Kasumi-1 (cell line): ENCODE measurements around the gene STIM2.

Source experiments
- DNase-seq, 2 experiments: peaks; one replicate each; lab custom pipeline; 2025; lab: John Stamatoyannopoulos, UW

STIM2 gene

DNA sequence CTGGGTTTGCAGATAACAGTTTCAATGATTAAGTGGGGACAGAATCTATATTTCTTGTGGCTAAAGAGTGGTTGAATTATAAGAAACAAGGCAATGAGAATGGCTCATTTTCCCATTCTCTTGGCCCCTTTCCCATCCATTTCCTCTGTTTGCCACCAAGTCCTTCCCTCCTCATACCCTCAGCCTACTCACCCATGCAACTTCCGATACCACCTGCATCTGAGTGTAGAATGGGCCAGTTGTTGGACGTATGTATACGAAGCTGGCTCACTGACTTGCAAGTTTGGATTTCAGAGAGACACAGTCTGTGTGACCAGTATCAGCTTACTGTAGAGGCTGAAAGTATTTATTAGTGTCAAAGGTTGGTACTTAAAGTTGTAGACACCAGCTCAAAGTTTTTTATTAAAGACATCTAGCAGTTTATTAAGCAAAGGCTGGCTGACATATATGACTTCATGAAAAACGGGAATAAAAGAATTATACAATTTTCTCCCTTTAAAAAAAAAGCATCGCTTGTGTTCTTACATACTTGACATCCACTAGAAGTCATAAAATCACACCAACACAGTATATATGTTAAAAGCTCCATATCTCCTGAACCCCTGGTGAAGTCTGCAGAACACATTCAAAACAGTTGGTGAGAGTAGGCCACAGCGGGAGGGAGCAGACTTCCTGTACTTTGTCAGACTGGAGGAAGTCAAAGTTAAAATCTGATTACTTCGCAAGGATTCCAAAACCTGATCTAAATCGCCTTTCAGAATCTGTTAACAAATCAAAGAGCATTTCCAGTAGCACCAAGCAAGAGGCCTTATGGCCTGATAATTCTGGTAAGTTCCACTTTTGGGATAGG lies 22.4 kb upstream of the STIM2 start:
- DNase-seq, result peak; percentile 59 to 70

DNA sequence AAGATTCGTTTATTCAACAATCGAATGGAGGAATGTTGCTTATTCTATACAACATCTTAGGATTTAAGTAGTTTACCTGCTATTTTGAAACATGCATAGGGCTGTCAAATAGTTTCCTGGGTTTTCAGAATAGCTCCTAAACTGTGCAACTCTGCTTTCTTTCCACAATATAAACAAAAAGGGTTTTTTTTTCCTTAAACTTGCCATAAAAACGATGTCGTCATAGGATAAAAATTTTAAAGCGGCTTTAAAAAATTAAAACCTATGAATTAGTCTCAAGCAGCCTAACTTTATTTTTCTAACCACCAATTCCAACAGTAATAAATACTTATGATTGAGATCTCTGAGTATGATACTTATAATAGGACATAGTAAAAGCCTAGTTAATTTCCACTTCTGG lies 21.6 kb upstream of the STIM2 start:
- no peak for DNase-seq

DNA sequence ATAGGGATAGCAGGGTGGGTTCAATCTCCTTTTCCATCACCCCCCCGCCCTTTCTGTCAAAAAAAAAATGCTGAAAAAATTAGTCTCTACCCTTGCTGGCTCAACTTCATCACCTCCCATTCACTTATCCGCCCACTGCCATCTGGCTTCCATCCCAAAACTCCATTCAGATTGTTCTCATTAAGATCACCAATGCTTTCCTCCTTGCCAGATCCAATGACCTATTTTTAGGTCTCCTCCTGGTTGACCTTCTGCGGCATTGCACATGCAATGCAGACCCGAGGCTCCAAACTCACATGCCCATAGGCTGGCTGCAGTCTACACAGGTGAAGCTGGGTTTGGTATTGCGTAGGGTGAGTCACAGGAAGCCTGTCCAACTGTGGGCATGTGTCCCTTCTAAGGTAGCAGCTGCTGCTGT lies 21.1 kb upstream of the STIM2 start:
- DNase-seq, result no peak

DNA sequence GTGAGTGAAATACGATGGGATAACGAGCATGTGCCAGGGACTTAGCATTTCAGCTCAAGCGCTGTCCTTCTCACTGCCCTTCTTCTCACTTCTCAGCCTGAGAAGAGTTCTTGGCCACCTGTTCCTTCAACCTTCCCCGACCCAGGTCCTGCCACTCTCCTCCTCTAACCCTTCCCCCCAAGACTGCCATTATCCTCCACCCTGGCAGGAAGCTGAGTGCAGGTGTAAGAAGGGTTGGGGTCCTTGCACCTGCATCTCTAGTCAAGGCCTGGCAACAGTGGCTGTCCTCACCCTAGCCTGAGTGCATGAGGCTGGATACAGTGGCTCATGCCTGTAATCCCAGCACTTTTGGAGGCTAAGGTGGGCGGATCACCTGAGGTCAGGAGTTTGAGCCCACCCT lies 19.9 kb upstream of the STIM2 start:
- DNase-seq, result no peak

DNA sequence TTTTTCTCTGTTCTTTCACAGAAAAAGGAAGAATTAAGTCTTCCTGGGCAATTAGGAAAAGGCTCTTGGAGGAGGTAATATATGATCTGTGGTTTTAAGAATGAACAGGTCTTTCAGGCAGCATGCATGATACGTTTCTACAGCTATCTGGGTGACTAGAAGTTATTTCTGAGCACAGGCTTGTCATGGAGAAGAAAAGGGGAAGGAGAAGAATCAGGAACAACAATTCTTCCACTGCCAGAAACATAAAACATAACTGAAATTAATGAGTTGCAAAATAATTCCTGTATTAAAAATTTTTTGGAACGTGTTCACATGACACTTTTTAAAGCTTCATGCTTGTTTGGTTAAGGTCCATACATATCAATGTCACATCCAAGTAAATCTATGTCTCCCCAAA lies 17.7 kb upstream of the STIM2 start:
- peak; percentile 38 to 48 for DNase-seq

GRCh38 chr4:26850528-26850927 lies 10.1 kb upstream of the STIM2 start:
- DNase-seq, result no peak

DNA sequence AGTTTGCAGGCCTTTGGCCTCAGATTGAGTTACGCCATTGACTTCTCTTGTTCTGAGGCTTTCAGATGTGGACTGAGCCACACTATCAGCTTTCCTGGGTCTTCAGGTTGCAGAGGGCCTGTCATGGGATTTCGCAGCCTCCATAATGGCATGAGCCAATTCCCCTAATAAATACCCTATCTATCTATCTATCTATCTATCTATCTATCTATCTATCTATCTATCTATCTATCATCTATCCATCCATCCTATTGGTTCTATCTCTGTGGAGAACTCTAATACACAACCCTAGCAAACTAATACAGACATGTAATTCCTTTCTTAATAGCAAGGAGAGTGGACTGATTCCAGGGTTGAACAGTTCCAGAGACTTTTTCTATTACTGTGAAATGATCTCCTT lies 9.5 kb upstream of the STIM2 start:
- DNase-seq, result no peak

GRCh38 chr4:26854701-26855100 lies 5.9 kb upstream of the STIM2 start:
- no peak for DNase-seq

DNA sequence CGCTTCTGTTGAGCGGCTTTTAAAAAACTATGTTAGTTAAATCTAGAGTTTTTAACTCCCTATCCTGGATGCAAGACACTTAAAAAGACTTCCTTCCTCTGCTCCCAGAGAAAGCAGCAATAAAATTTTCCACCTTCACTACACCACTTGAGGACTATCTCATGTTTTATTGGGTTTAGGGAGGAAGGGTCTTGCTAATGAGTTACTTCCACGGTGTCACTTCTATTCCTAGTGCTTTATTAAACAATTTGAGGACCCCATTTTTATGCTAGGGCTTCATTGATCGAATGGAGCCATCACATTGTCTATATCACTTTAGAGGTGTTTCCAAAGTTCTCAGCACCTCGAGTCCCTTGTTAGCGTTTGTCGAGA lies 3.7 kb upstream of the STIM2 start:
- no peak for DNase-seq

DNA sequence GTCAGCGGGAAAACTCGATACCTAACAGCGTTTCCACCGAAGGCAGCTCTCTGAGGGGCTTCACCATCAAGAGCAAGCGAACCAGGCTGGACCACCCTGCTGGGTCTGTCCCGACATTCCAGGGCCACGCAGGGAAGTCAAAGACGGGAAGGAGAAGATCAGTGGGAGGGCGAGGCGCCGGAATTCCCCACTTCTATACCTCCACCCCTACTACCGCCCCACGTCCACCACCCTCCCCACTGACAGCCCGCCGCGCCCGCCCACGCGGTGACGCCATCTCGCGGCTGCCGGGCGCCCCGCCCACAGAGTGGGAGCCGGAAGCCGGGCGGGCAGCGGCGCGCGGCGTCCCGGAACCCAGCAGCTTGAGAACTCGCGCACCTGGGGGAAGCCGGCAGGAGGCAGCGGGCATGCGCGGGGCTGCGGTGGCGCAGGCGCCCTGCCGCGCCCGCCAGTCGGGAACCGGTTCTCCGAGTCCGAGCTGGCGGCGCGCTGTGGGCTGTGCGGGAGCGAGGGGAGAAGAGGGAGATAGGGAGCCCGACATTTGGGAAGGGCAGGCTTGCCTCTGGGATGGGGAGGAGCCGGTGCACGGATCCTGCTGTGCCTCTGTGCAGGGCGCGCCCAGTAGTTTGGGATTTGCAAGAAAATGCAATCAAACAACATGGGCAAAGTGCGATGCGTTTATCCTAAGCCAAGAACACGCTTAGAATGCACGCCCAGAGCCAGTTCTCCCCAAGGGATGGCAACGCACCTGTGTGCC lies 3.2 kb upstream of the STIM2 start:
- peak; percentile 66 for DNase-seq

GRCh38 chr4:26858035-26858918 lies 2.4 kb upstream of the STIM2 start:
- DNase-seq, result no peak

- no peak for DNase-seq
Observed at GRCh38 chr4:26858947-26859401, 1.7 kb upstream of the STIM2 start.

DNA sequence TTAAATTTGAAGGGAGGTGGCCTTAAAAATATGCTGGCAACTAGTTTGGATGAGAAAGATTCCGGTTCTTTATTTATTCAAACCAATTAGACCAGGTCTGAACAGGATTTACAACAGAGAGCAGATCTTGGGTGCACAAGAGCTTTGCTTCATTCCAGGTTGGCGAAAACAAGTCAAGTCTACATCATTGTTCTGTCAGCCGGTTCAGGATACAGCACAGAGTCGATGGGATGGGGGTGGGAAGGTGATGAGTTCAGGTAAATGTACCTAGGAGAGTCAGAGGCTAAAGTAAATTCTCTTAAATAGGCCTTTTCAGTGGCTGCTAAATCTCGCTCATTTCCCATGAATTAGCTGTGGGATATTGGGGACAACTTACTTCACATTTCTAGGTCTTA lies 882 bp upstream of the STIM2 start:
- no peak for DNase-seq

GRCh38 chr4:26860922-26861433 lies 337 bp downstream of the STIM2 start:
- peak; percentile 45 to 56 for DNase-seq

GRCh38 chr4:26861434-26862186 lies 969 bp downstream of the STIM2 start:
- DNase-seq, result peak; percentile 66 to 69

DNA sequence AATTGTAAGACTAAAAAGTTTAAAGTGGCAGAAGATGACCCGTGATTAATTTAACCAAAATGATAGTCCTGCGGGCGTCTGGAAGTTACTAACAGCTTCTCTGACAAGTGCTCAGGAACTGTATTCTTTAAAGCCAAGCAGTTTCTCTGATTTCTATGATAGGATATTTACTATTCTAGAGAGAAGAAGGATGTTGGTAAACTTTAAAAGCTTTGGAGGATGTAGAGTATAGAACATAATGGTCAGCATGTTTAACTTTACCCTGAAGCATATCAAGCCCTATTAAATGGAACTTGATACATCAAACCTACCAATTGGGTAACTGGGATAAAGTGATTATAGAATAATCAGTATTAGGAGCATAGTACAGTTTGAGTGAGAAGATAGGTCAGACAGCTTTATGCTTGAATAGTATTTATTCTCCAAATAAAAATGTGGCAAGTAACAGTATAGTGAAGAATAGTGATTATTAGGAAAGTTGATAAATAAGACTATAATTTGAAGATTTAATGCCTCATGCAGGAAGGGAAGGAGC lies 1.8 kb downstream of the STIM2 start:
- no peak for DNase-seq

- DNase-seq, result no peak
Observed at GRCh38 chr4:26863512-26863911, 2.9 kb downstream of the STIM2 start.

DNA sequence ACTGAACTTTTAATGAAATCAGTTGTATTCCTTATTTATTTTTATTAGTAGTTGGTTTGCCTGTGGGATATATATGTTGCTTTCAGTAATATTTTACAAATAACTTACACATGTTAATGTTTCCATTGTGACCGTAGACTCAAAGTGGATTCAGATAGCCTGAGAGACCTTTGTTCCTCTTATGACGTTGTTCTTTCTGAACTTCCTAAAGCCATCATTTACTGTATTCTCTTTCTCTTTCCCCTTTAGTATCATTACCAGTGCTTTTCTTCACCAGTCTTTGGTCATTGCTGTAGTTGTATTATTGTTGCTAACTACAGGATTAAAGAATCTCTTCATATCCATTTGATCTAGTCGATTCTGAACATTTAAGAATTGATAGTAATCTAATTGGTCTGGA lies 4.3 kb downstream of the STIM2 start:
- DNase-seq, result peak in 1 of 2 experiments; percentile 19

- DNase-seq, result no peak
Observed at GRCh38 chr4:26866203-26866602, 5.6 kb downstream of the STIM2 start.

DNA sequence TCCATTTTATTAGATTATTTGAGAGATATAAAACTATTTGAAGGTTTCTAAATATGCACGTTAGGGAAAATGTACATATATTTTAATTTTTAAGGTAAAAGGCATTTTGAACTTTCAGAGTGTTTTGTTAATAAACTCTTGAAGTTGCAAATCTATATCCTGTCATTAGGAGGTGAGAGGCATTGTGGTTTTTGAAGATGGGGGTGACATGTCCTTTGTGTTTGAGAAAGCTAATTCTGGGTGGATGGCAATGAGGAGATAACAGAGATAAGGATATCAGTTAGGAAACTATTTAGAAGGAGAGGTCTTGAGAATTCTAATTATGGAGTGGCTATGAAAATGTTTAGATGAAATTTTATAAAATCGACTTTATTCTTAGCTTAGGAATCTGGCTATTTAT lies 6.1 kb downstream of the STIM2 start:
- no peak for DNase-seq
